Vagina (tissue), 2 donors: ENCODE data around the gene ABI1.

Experiments
- CTCF ChIP-seq, 3 experiments: fragments of 450-650 bp in 2 of 3; fragments of 200-600 bp in 1 of 3; sonication (generic) in 1 of 3; IDR thresholded peaks; one replicate each; pipeline ENCODE4 v1.5.1; 2017 to 2019; ENCODE audit warnings: antibody characterized with exemption in 3 of 3, mild to moderate bottlenecking in 2 of 3, moderate library complexity in 2 of 3
- POLR2A ChIP-seq, 2 donors: fragments of 450-650 bp; IDR thresholded peaks; one replicate each; pipeline ENCODE4 v1.6.1; 2017; ENCODE audit warnings: antibody characterized with exemption in 2 of 2, mild to moderate bottlenecking in 2 of 2, moderate library complexity in 2 of 2
- POLR2AphosphoS5 ChIP-seq, 2 donors: sonication (generic); formaldehyde crosslinking; IDR thresholded peaks; one replicate each; pipeline ENCODE4 v1.9.0; 2017; ENCODE audit warnings: antibody characterized with exemption in 2 of 2, mild to moderate bottlenecking in 2 of 2, low read depth in 1 of 2; ENCODE audit not compliant: insufficient read depth in 1 of 2

- TF ChIP-seq CTCF (IDR thresholded peaks at IDR 0.05) (no peak), POLR2AphosphoS5 (IDR thresholded peaks at IDR 0.05; ENCODE audit: insufficient read depth in 1 of 2, low read depth in 1 of 2) (no peak), POLR2A (IDR thresholded peaks at IDR 0.05) (no peak)
Observed at GRCh38 chr10:26755443-26755903, 105.3 kb downstream of the ABI1 start.
